ENCODE measurements around the gene ABCD4.

ABCD4 gene

GRCh38 chr14:74257941-74258763 is 44.6 kb downstream of the ABCD4 start:
- DNase-seq, result no peak

GRCh38 chr14:74257078-74257940 is 45.4 kb downstream of the ABCD4 start:
- no peak for DNase-seq

GRCh38 chr14:74255281-74255680 is 47.5 kb downstream of the ABCD4 start:
- no peak for DNase-seq

- DNase-seq, result no peak
Observed at GRCh38 chr14:74249433-74250375, 53.0 kb downstream of the ABCD4 start.

- no peak for DNase-seq
Observed at GRCh38 chr14:74248017-74248416, 54.7 kb downstream of the ABCD4 start.

- DNase-seq, result no peak
Observed at GRCh38 chr14:74246542-74246941, 56.2 kb downstream of the ABCD4 start.

GRCh38 chr14:74245292-74245691 is 57.4 kb downstream of the ABCD4 start:
- no peak for DNase-seq

- DNase-seq, result no peak
Observed at GRCh38 chr14:74244115-74244514, 58.6 kb downstream of the ABCD4 start.

GRCh38 chr14:74243051-74243450 is 59.7 kb downstream of the ABCD4 start:
- DNase-seq, result no peak

- DNase-seq, result no peak
Observed at GRCh38 chr14:74242780-74243042, 60.0 kb downstream of the ABCD4 start.

GRCh38 chr14:74242021-74242779 is 60.5 kb downstream of the ABCD4 start:
- DNase-seq, result no peak

- DNase-seq, result no peak
Observed at GRCh38 chr14:74241652-74242017, 61.1 kb downstream of the ABCD4 start.

GRCh38 chr14:74240794-74241651 is 61.7 kb downstream of the ABCD4 start:
- no peak for DNase-seq

- DNase-seq, result no peak
Observed at GRCh38 chr14:74239848-74240793, 62.6 kb downstream of the ABCD4 start.

- DNase-seq, result no peak
Observed at GRCh38 chr14:74238974-74239847, 63.5 kb downstream of the ABCD4 start, which contains the start of gene VSX2. Gene VSX2 (plus strand): TSS chr14:74239449. CDS start chr14:74239562, 113 bp downstream.

GRCh38 chr14:74237441-74237840 is 65.3 kb downstream of the ABCD4 start:
- DNase-seq, result no peak

Data from NCI-H187 treated with DMSO at 0.1 percent for 48 hours (cell line).